ENCODE data around the gene GATA2. TPM values are rescaled to one million over a fixed set of nuclear protein-coding genes. Genes with fewer than 3 reads are reported as not detected.

The GATA2 gene
- total and polyA plus RNA-seq, 2 experiments from 2014 or later, result 23.8 to 34.0 TPM

- Histone ChIP-seq H3K79me2 (ENCODE audit: insufficient read depth) (no peaks in the 10 kb centered on the region), H3K27me3 (replicated peaks; ENCODE audit: insufficient read depth) (peaks cover 20% of the 10 kb centered on the region), H3K4me3 (no peak overlapping the region), H3K9ac (no peak overlapping the region), H3F3A (ENCODE audit: insufficient read depth) (no peaks in the 10 kb centered on the region), H3K36me3 (ENCODE audit: low read depth) (no peaks in the 10 kb centered on the region), H3K9me3 (ENCODE audit: low read depth) (no peaks in the 10 kb centered on the region), H2AFZ (no peak overlapping the region), H3K27ac (no peak overlapping the region), H3K9me2 (ENCODE audit: insufficient read depth) (no peaks in the 10 kb centered on the region), H3K4me2 (ENCODE audit: unreplicated experiment) (no peak overlapping the region), H4K20me1 (ENCODE audit: insufficient read depth) (no peaks in the 10 kb centered on the region), H3K4me1 (ENCODE audit: insufficient read depth) (no peaks in the 10 kb centered on the region)
- TF ChIP-seq EZH2phosphoT487 (IDR thresholded peaks at IDR 0.05; ENCODE audit: insufficient read depth, low read depth) (no peak), EZH2 (IDR thresholded peaks at IDR 0.05; ENCODE audit: insufficient read depth, poor library complexity, severe bottlenecking) (no peak)
- in situ Hi-C loops (cut with MboI), result no loop called here
- 57 to 64% methylated on average over 15 to 16 of the region's 16 CpGs for WGBS, 2 experiments (ENCODE audit: low coverage in 1 of 2, low lambda C conversion rate in 2 of 2, missing lambda C conversion rate in 2 of 2)
- DNase-seq, result peak; percentile 34
Observed at GRCh38 chr3:128455786-128456748, 36.9 kb downstream of the GATA2 start.

- Histone ChIP-seq H3K27ac (no peak overlapping the region), H3K4me1 (ENCODE audit: insufficient read depth) (no peaks in the 10 kb centered on the region), H3K4me3 (no peak overlapping the region), H3F3A (ENCODE audit: insufficient read depth) (no peaks in the 10 kb centered on the region), H3K9ac (no peak overlapping the region), H3K4me2 (ENCODE audit: unreplicated experiment) (no peak overlapping the region), H3K36me3 (ENCODE audit: low read depth) (no peaks in the 10 kb centered on the region), H3K9me2 (ENCODE audit: insufficient read depth) (no peaks in the 10 kb centered on the region), H4K20me1 (ENCODE audit: insufficient read depth) (no peaks in the 10 kb centered on the region), H2AFZ (no peak overlapping the region), H3K79me2 (ENCODE audit: insufficient read depth) (no peaks in the 10 kb centered on the region), H3K9me3 (ENCODE audit: low read depth) (no peaks in the 10 kb centered on the region), H3K27me3 (replicated peaks; ENCODE audit: insufficient read depth) (peaks cover 20% of the 10 kb centered on the region)
- TF ChIP-seq EZH2 (IDR thresholded peaks at IDR 0.05; ENCODE audit: insufficient read depth, poor library complexity, severe bottlenecking) (no peak), EZH2phosphoT487 (IDR thresholded peaks at IDR 0.05; ENCODE audit: insufficient read depth, low read depth) (no peak)
- WGBS, 2 experiments (ENCODE audit: low coverage in 1 of 2, low lambda C conversion rate in 2 of 2, missing lambda C conversion rate in 2 of 2), result 70 to 72% methylated on average over 5 of the region's 5 CpGs
- DNase-seq, result no peak
- in situ Hi-C loops (cut with MboI), result no loop called here
Observed at GRCh38 chr3:128455116-128455515, 37.9 kb downstream of the GATA2 start.

GRCh38 chr3:128454310-128454618, 38.7 kb downstream of the GATA2 start:
- H3K4me1 ChIP-seq (ENCODE audit: insufficient read depth), result no peaks in the 10 kb centered on the region
- no peaks in the 10 kb centered on the region for H3K9me3 ChIP-seq (ENCODE audit: low read depth)
- 82 to 89% methylated on average over 2 of the region's 2 CpGs for WGBS, 2 experiments (ENCODE audit: low coverage in 1 of 2, low lambda C conversion rate in 2 of 2, missing lambda C conversion rate in 2 of 2)

DNA sequence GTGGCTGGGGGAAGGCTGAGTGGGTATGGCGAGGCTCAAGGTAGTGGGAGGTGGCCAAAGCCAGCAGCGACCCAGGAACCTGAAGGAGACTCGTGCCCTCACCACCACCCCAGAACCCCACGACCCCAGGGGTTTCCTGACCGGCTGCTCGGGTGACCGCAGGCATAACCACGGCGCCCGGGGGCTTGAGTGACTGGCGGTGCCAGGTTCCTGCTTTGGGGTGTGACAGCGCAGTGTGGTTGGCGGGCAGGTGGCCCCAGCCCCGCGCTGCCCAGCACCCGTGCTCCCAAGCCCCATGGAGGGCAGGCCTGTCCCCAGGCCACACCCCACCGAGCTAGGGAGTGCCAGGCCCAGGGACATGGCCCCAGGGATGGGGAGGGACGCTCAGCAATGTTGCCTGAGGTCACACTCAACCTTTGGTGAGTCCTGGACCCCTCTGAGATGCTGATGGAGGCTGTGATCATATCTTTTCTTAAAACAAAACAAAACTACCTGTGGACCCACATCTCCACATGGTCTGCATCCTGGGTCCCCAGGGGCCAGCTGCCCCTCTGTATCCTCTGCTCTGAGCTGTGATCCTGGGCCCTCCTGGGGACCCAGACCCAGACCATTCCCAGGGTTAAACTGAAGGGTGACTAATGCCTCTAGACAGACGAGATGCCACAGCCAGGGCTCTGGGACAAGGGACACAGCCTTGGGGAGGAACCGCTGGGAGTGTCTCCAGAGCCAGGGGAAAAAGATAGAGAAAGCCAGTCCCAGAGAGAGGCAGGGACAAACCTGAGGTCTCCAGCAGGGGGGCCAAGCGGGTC, 39.3 kb downstream of the GATA2 start:
- H3K9ac ChIP-seq, result no peak overlapping the region
- no peak overlapping the region for H3K4me3 ChIP-seq
- peaks cover 20% of the 10 kb centered on the region for H3K27me3 ChIP-seq (replicated peaks; ENCODE audit: insufficient read depth)
- TF ChIP-seq EZH2 (IDR thresholded peaks at IDR 0.05; ENCODE audit: insufficient read depth, poor library complexity, severe bottlenecking) (no peak), EZH2phosphoT487 (IDR thresholded peaks at IDR 0.05; ENCODE audit: insufficient read depth, low read depth) (no peak)
- no peak overlapping the region for H3K27ac ChIP-seq
- H3K4me2 ChIP-seq (ENCODE audit: unreplicated experiment), result no peak overlapping the region
- H2AFZ ChIP-seq, result no peak overlapping the region
- no peaks in the 10 kb centered on the region for H4K20me1 ChIP-seq (ENCODE audit: insufficient read depth)
- DNase-seq, result no peak
- no peaks in the 10 kb centered on the region for H3K36me3 ChIP-seq (ENCODE audit: low read depth)
- H3K9me3 ChIP-seq (ENCODE audit: low read depth), result no peaks in the 10 kb centered on the region
- no peaks in the 10 kb centered on the region for H3F3A ChIP-seq (ENCODE audit: insufficient read depth)
- 62 to 68% methylated on average over 12 to 21 of the region's 21 CpGs for WGBS, 2 experiments (ENCODE audit: low coverage in 1 of 2, low lambda C conversion rate in 2 of 2, missing lambda C conversion rate in 2 of 2)
- H3K4me1 ChIP-seq (ENCODE audit: insufficient read depth), result no peaks in the 10 kb centered on the region
- in situ Hi-C loops (cut with MboI), result no loop called here
- no peaks in the 10 kb centered on the region for H3K9me2 ChIP-seq (ENCODE audit: insufficient read depth)
- H3K79me2 ChIP-seq (ENCODE audit: insufficient read depth), result no peaks in the 10 kb centered on the region

More at GRCh38 chr3:128454310-128454618, 38.7 kb downstream of the GATA2 start:
- Histone ChIP-seq H3K4me3 (no peak overlapping the region), H3K79me2 (ENCODE audit: insufficient read depth) (no peaks in the 10 kb centered on the region), H4K20me1 (ENCODE audit: insufficient read depth) (no peaks in the 10 kb centered on the region), H3K36me3 (ENCODE audit: low read depth) (no peaks in the 10 kb centered on the region), H3K27me3 (replicated peaks; ENCODE audit: insufficient read depth) (peaks cover 20% of the 10 kb centered on the region), H3K4me2 (ENCODE audit: unreplicated experiment) (no peak overlapping the region), H3K9me2 (ENCODE audit: insufficient read depth) (no peaks in the 10 kb centered on the region), H3K9ac (no peak overlapping the region), H3K27ac (no peak overlapping the region), H2AFZ (no peak overlapping the region), H3F3A (ENCODE audit: insufficient read depth) (no peaks in the 10 kb centered on the region)
- no peak for DNase-seq
- in situ Hi-C loops (cut with MboI), result no loop called here
- TF ChIP-seq EZH2phosphoT487 (IDR thresholded peaks at IDR 0.05; ENCODE audit: insufficient read depth, low read depth) (no peak), EZH2 (IDR thresholded peaks at IDR 0.05; ENCODE audit: insufficient read depth, poor library complexity, severe bottlenecking) (no peak)
